NCI-H2081 treated with DMSO at 0.1 percent for 48 hours (cell line): Measurements from ENCODE around the gene ACADVL.
"Not testable (repeated sequence)": the region's sequence is repeated elsewhere in the genome, so short reads cannot be mapped to it uniquely, and the experiment has no call there.

Source experiments
- DNase-seq: peaks from one replicate; lab custom pipeline; 2025; lab: John Stamatoyannopoulos, UW

The ACADVL gene

GRCh38 chr17:7219812-7220592, at the start of gene ACADVL, which contains the start of gene DLG4:
Gene ACADVL (plus strand): TSS chr17:7219938. CDS start chr17:7219985, 47 bp downstream.
Gene DLG4 (minus strand): TSS chr17:7219836.
- DNase-seq: no peak

- not testable (repeated sequence) for DNase-seq
Observed at GRCh38 chr17:7172522-7173191, 47.1 kb upstream of the ACADVL start.

GRCh38 chr17:7173687-7174602, 45.8 kb upstream of the ACADVL start:
- no peak for DNase-seq

GRCh38 chr17:7174603-7175326, 45.0 kb upstream of the ACADVL start:
- no peak for DNase-seq

GRCh38 chr17:7175330-7175733, 44.4 kb upstream of the ACADVL start:
- no peak for DNase-seq

GRCh38 chr17:7176107-7176840, 43.5 kb upstream of the ACADVL start:
- no peak for DNase-seq

- DNase-seq: no peak
Observed at GRCh38 chr17:7176841-7177190, 42.9 kb upstream of the ACADVL start.

GRCh38 chr17:7177191-7177953, 42.4 kb upstream of the ACADVL start:
- DNase-seq: no peak

GRCh38 chr17:7177954-7178477, 41.7 kb upstream of the ACADVL start:
- DNase-seq: no peak

- DNase-seq: no peak
Observed at GRCh38 chr17:7178973-7179316, 40.8 kb upstream of the ACADVL start.

GRCh38 chr17:7179317-7180254, 40.2 kb upstream of the ACADVL start, which contains the start of gene ASGR1:
Gene ASGR1 (minus strand): TSS chr17:7179370. CDS start chr17:7178563, 807 bp downstream.
- DNase-seq: no peak

- DNase-seq: not testable (repeated sequence)
Observed at GRCh38 chr17:7182101-7182500, 37.6 kb upstream of the ACADVL start.

- DNase-seq: no peak
Observed at GRCh38 chr17:7183433-7184090, 36.2 kb upstream of the ACADVL start.

GRCh38 chr17:7184091-7184488, 35.6 kb upstream of the ACADVL start:
- DNase-seq: no peak

GRCh38 chr17:7184647-7185046, 35.1 kb upstream of the ACADVL start:
- DNase-seq: no peak

- DNase-seq: no peak
Observed at GRCh38 chr17:7186241-7186640, 33.5 kb upstream of the ACADVL start.

GRCh38 chr17:7190276-7190917, 29.3 kb upstream of the ACADVL start:
- no peak for DNase-seq

- DNase-seq: no peak
Observed at GRCh38 chr17:7191069-7191468, 28.7 kb upstream of the ACADVL start.
